ENCODE results near the gene GNB5.
A peak's percentile ranks its signal among the peaks of the same experiment; 100 is the strongest.
"Not testable (repeated sequence)": the region's sequence is repeated elsewhere in the genome, so short reads cannot be mapped to it uniquely, and the experiment has no call there.

The GNB5 gene

GRCh38 chr15:52191207-52191606, at the start of gene GNB5:
TSS of gene GNB5 (minus strand) at chr15:52191392. CDS start at chr15:52184676, 6,716 bp downstream.
- DNase-seq (ENCODE audit: low read depth): no peak

- DNase-seq (ENCODE audit: low read depth): no peak
These were observed 49.0 kb upstream of the GNB5 start for GRCh38 chr15:52240166-52240565.

- DNase-seq (ENCODE audit: low read depth): not testable (repeated sequence)
These were observed 47.9 kb upstream of the GNB5 start for GRCh38 chr15:52238989-52239525.

- DNase-seq (ENCODE audit: low read depth): no peak
These were observed 47.0 kb upstream of the GNB5 start for GRCh38 chr15:52238149-52238548.

GRCh38 chr15:52236013-52236412, 44.8 kb upstream of the GNB5 start:
- DNase-seq (ENCODE audit: low read depth): no peak

- DNase-seq (ENCODE audit: low read depth): peak; percentile 14
These were observed 43.7 kb upstream of the GNB5 start for GRCh38 chr15:52234596-52235541.

- DNase-seq (ENCODE audit: low read depth): no peak
These were observed 42.2 kb upstream of the GNB5 start for GRCh38 chr15:52233405-52233804.

GRCh38 chr15:52232327-52232726, 41.1 kb upstream of the GNB5 start:
- no peak for DNase-seq (ENCODE audit: low read depth)

GRCh38 chr15:52230073-52230472, 38.9 kb upstream of the GNB5 start:
- DNase-seq (ENCODE audit: low read depth): no peak

GRCh38 chr15:52228921-52229320, 37.7 kb upstream of the GNB5 start:
- no peak for DNase-seq (ENCODE audit: low read depth)

GRCh38 chr15:52227456-52227855, 36.3 kb upstream of the GNB5 start:
- peak; percentile 42 for DNase-seq (ENCODE audit: low read depth)

- DNase-seq (ENCODE audit: low read depth): no peak
These were observed 34.0 kb upstream of the GNB5 start for GRCh38 chr15:52225230-52225629.

- DNase-seq (ENCODE audit: low read depth): no peak
These were observed 33.0 kb upstream of the GNB5 start for GRCh38 chr15:52224211-52224610.

- no peak for DNase-seq (ENCODE audit: low read depth)
These were observed 30.5 kb upstream of the GNB5 start for GRCh38 chr15:52221730-52222129.

- no peak for DNase-seq (ENCODE audit: low read depth)
These were observed 29.9 kb upstream of the GNB5 start for GRCh38 chr15:52220937-52221660.

GRCh38 chr15:52220251-52220650, 29.1 kb upstream of the GNB5 start:
- DNase-seq (ENCODE audit: low read depth): no peak

- DNase-seq (ENCODE audit: low read depth): no peak
These were observed 27.6 kb upstream of the GNB5 start for GRCh38 chr15:52218816-52219215.

- DNase-seq (ENCODE audit: low read depth): no peak
These were observed 27.2 kb upstream of the GNB5 start for GRCh38 chr15:52218371-52218770.

- no peak for DNase-seq (ENCODE audit: low read depth)
These were observed 26.0 kb upstream of the GNB5 start for GRCh38 chr15:52217186-52217585.

GRCh38 chr15:52214553-52214952, 23.4 kb upstream of the GNB5 start:
- no peak for DNase-seq (ENCODE audit: low read depth)

- no peak for DNase-seq (ENCODE audit: low read depth)
These were observed 22.0 kb upstream of the GNB5 start for GRCh38 chr15:52213206-52213605.

- DNase-seq (ENCODE audit: low read depth): peak; percentile 42
These were observed 17.2 kb upstream of the GNB5 start for GRCh38 chr15:52208306-52208946.

Data from activated T-helper 1 cell treated with Interleukin-2 at 50 U/mL for 16 hours (primary cell).